Urinary bladder (tissue), 4 donors: ENCODE data around the gene TMEM132E. TPM values are rescaled to one million over a fixed set of nuclear protein-coding genes. Genes with fewer than 3 reads are reported as not detected.

Source experiments
- DNase-seq: peaks from one replicate; pipeline ENCODE4 v3.0.0-alpha.2; 2015; ENCODE audit errors: extremely low spot score
- H3K27ac ChIP-seq: one replicate; pipeline ENCODE4 v1.5.1; 2013; ENCODE audit warnings: low read depth, mild to moderate bottlenecking, moderate library complexity
- H3K36me3 ChIP-seq: one replicate; pipeline ENCODE4 v1.6.1; 2013; ENCODE audit warnings: mild to moderate bottlenecking, moderate library complexity; ENCODE audit not compliant: insufficient read depth
- H3K4me1 ChIP-seq: one replicate; pipeline ENCODE4 v1.6.1; 2013; ENCODE audit warnings: mild to moderate bottlenecking, moderate library complexity; ENCODE audit not compliant: insufficient read depth
- H3K4me3 ChIP-seq: one replicate; pipeline ENCODE4 v1.5.1; 2013; ENCODE audit warnings: low read depth, low read length
- WGBS: extraction: QIAGEN DNeasy Blood & Tissue Kit; methylation state at CpG from one replicate; pipeline ENCODE4 v1.1.7; 2013; 5-methylcytosine and 5-hydroxymethylcytosine counted together
- polyA plus RNA-seq: library from polyadenylated mRNA; stranded (reverse); fragments of 200-250 nt; gene quantifications from one replicate; pipeline ENCODE4 v1.2.3, GENCODE V29; 2013
- total RNA-seq: library from RNA; depleted of rRNA; stranded (reverse); fragments of >200 nt; gene quantifications from one replicate; pipeline ENCODE4 v1.2.3, GENCODE V29; 2014
- donor health status: healthy with polysubstance abuse.
- donor health status: healthy.

TMEM132E gene
- total and polyA plus RNA-seq, 2 donors = 0.58 to 3.7 TPM

- Histone ChIP-seq H3K4me1 (no peaks in the 10 kb centered on the region), H3K27ac (no peak overlapping the region), H3K36me3 (no peaks in the 10 kb centered on the region), H3K4me3 (no peak overlapping the region)
- no peak for DNase-seq
- WGBS = 64% methylated on average over 1 of the region's 1 CpG
These were observed 100.8 kb downstream of the TMEM132E start for GRCh38 chr17:34680151-34680550.

DNA sequence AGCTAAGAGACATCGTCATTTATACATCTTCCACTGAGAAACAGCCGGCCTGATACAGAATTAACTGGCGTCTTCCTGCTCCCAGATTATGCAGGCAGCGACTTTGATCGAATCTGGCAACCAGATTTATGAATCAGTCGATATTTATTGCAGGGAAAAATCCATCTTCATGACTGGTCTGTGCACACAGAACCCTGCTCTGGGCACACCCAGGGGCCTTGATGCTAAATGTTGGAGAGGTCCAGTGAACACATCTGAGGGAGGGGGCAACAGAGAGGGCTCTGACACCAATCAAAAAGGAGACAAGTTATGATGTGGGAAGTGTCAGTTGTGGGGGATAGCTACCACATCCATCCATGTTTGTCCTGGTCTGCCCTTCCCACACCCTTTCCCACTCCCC is 102.9 kb downstream of the TMEM132E start:
- Histone ChIP-seq H3K4me3 (no peak overlapping the region), H3K4me1 (no peaks in the 10 kb centered on the region), H3K27ac (no peak overlapping the region), H3K36me3 (no peaks in the 10 kb centered on the region)
- DNase-seq = no peak
- WGBS = 80% methylated on average over 6 of the region's 6 CpGs

DNA sequence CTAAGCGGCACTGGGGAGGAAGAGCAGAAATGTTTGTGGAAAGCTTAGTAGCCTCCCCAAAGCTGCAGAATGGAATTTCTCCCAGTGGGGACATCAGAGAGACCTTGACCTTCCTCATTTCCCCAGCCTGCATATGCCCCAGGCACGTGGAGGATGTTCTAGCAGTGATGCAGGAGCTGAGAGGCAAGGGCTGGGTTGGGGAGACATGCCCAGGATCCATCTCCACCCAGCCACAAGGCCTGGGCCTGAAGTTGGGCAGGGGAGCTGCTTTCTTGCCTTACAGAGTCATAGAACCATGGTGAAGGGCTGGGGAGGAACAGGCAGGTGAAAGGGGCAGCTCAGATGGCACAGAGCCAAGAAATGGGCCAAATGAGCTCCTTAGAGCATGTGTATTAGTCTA is 104.0 kb downstream of the TMEM132E start:
- no peaks in the 10 kb centered on the region for H3K36me3 ChIP-seq
- H3K4me1 ChIP-seq = no peaks in the 10 kb centered on the region
- H3K27ac ChIP-seq = no peak overlapping the region
- H3K4me3 ChIP-seq = no peak overlapping the region
- WGBS = 67% methylated on average over 2 of the region's 2 CpGs
- no peak for DNase-seq

Other genes starting within 250 kb of the TMEM132E start
- 1.6 TPM for gene CCL13, start 223.1 kb upstream of the TMEM132E start, total RNA-seq
- gene CCL13, start 223.1 kb upstream of the TMEM132E start, polyA plus RNA-seq = 3.5 TPM
- not detected for gene CCL1, start 216.3 kb upstream of the TMEM132E start, total RNA-seq
- gene CCL1, start 216.3 kb upstream of the TMEM132E start, polyA plus RNA-seq = not detected